Heart right ventricle (tissue), 16 donors: ENCODE measurements around the gene DDX51. TPM values are rescaled to one million over a fixed set of nuclear protein-coding genes. Genes with fewer than 3 reads are reported as not detected.

Experiments used
- ATAC-seq, 8 donors: fragments of 200-7000 bp; cut with Tn5 transposase; one replicate each; pipeline ENCODE4 v1.9.1; 2020; ENCODE audit warnings: mild to moderate bottlenecking in 8 of 8, moderate library complexity in 8 of 8, moderate number of reproducible peaks in 1 of 8
- DNase-seq, 2 donors: peaks; one replicate each; pipeline ENCODE4 v3.0.0-alpha.2; 2020
- H3K27ac ChIP-seq, 10 donors: fragments of 200-600 bp; sonication (generic) in 2 of 10; one replicate each; pipeline versions ENCODE4 v1.5.0 to v1.8.0; 2020 to 2022; ENCODE audit warnings: mild to moderate bottlenecking in 3 of 10
- H3K27me3 ChIP-seq, 7 donors: fragments of 200-600 bp; one replicate each; pipeline ENCODE4 v1.8.0; 2021 to 2022; ENCODE audit warnings: mild to moderate bottlenecking in 2 of 7
- H3K36me3 ChIP-seq, 9 donors: fragments of 200-600 bp; sonication (generic) in 1 of 9; one replicate each; pipeline versions ENCODE4 v1.5.0 to v1.8.0; 2020 to 2022; ENCODE audit warnings: mild to moderate bottlenecking in 2 of 9
- H3K4me1 ChIP-seq, 9 donors: fragments of 200-600 bp; sonication (generic) in 1 of 9; one replicate each; pipeline versions ENCODE4 v1.5.0 to v1.8.0; 2020 to 2022; ENCODE audit warnings: mild to moderate bottlenecking in 4 of 9
- H3K4me3 ChIP-seq, 10 donors: fragments of 200-600 bp; sonication (generic) in 2 of 10; one replicate each; pipeline versions ENCODE4 v1.5.0 to v1.8.0; 2020 to 2022; ENCODE audit warnings: mild to moderate bottlenecking in 7 of 10, moderate library complexity in 2 of 10
- H3K9me3 ChIP-seq, 11 donors: fragments of 200-600 bp in 10 of 11; sonication (generic) in 2 of 11; one replicate each; pipeline versions ENCODE4 v1.5.0 to v1.8.0; 2013 to 2022; ENCODE audit warnings: mild to moderate bottlenecking in 2 of 11, control low read depth in 1 of 11, moderate library complexity in 1 of 11
- CTCF ChIP-seq, 9 donors: fragments of 200-600 bp; sonication (generic) in 2 of 9; IDR thresholded peaks; one replicate each; pipeline versions ENCODE4 v1.5.0 to v1.8.0; 2021 to 2022; ENCODE audit warnings: antibody characterized with exemption in 9 of 9, mild to moderate bottlenecking in 5 of 9, moderate library complexity in 1 of 9
- WGBS, 2 donors: extraction: QIAGEN DNeasy Blood & Tissue Kit; methylation state at CpG; one replicate each; pipeline ENCODE4 v1.1.7; 2013; ENCODE audit warnings: inconsistent platforms in 1 of 2; 5-methylcytosine and 5-hydroxymethylcytosine counted together
- intact Hi-C, 10 donors: fragments of 100-400 bp; cut with DNase I; formaldehyde crosslinking; loops; one replicate each; pipeline versions ENCODE4 v1.11.1 to v1.14.2; 2022
- polyA plus RNA-seq, 2 donors: library from polyadenylated mRNA; stranded (reverse); fragments of 200-250 nt; gene quantifications; one replicate each; pipeline ENCODE4 v1.2.3, GENCODE V29; 2013
- total RNA-seq, 10 donors: library from RNA; stranded (reverse); fragmentation: NEBNext Ultra II Directional in 3 of 10; extraction: Animal tissue kit (Norgen Biotek cat#: 25700) in 3 of 10; gene quantifications; one replicate each; pipeline versions ENCODE4 v1.2.1 to v1.2.4, GENCODE V29; 2021 to 2023
- donor health status: Arrhythmogenic right ventricular cardiomyopathy.
- donor health status: ischemic (EF 13 %, LVEDD 7.1; RV severe dilation, severe dysfunction).
- donor health status: healthy with polysubstance abuse.
- donor health status: DM: no; HTN: yes; CAD: no.
- donor health status: DM: no; HTN: no; CAD: no.
- donor health status: ischemic (EF 25% LVEDD 6.9; RV normal size, moderate dysfunction).
- donor health status: ischemic (EF 25% LVEDD 5.7; RV mildly dilated, moderate dysfunction).
- donor health status: healthy.
- donor health status: DM: yes; HTN: yes; CAD: no.
- donor health status: Ischemic cardiomyopathy.
- donor health status: ischemic (EF 35%, LVEDD 5.7; RV mildly dilated, moderate dysfunction).
- donor health status: nonischemic (EF 11% LVEDD 7.7; RV severe dilation, severe dysfunction).
- donor health status: DM: yes; HTN: yes; CAD: no.
- donor health status: PGD.
- donor health status: ischemic (EF 29% LVEDD 5.4; RV normal size, mild dysfunction).
- donor health status: nonischemic (EF 23%, LVEDD 6.1; RV moderate dilation, normal function).

DDX51 gene
- total and polyA plus RNA-seq, 12 donors, result 7.2 to 19.9 (median 8.8) TPM

- ATAC-seq (no peak), DNase-seq (no peak)
- 93 to 95% methylated on average over 22 of the region's 22 CpGs for WGBS, 2 donors
- H3K4me1 ChIP-seq, result peaks cover 12 to 30% (median 23%) of the 10 kb centered on the region in 9 donors
- H3K36me3 ChIP-seq, result peaks cover 6 to 64% (median 33%) of the 10 kb centered on the region in 9 donors
- no peak for TF ChIP-seq CTCF (IDR thresholded peaks at IDR 0.05)
- H3K27me3 ChIP-seq, result no peaks in the 10 kb centered on the region
- intact Hi-C loops, result loop anchor here in 1 of 10 donors (5.0 kb wide), 1 partner anchor 60 kb away; no protein-coding TSS in a partner anchor
- no peak overlapping the region for H3K27ac ChIP-seq
- H3K9me3 ChIP-seq, result no peaks in the 10 kb centered on the region
- H3K4me3 ChIP-seq, result peak overlapping the region in 1 of 10 donors; percentile 92
Observed at GRCh38 chr12:132141976-132142678, 2.0 kb downstream of the DDX51 start.

GRCh38 chr12:132140918-132141841 lies 2.9 kb downstream of the DDX51 start:
- 92 to 94% methylated on average over 38 of the region's 38 CpGs for WGBS, 2 donors
- Histone ChIP-seq H3K4me1 (peaks cover 12 to 30% (median 23%) of the 10 kb centered on the region in 9 donors), H3K9me3 (no peaks in the 10 kb centered on the region), H3K27me3 (no peaks in the 10 kb centered on the region), H3K27ac (no peak overlapping the region), H3K36me3 (peaks cover 6 to 55% (median 33%) of the 10 kb centered on the region in 9 donors), H3K4me3 (no peak overlapping the region)
- no peak for TF ChIP-seq CTCF (IDR thresholded peaks at IDR 0.05)
- intact Hi-C loops, result loop anchor here in 1 of 10 donors (5.0 kb wide), 1 partner anchor 59 kb away; no protein-coding TSS in a partner anchor
- DNase-seq (no peak), ATAC-seq (no peak)

- no peak for TF ChIP-seq CTCF (IDR thresholded peaks at IDR 0.05)
- Histone ChIP-seq H3K27ac (no peak overlapping the region), H3K9me3 (no peaks in the 10 kb centered on the region), H3K4me1 (peaks cover 12 to 27% (median 23%) of the 10 kb centered on the region in 9 donors), H3K4me3 (no peak overlapping the region), H3K36me3 (peaks cover 6 to 49% (median 33%) of the 10 kb centered on the region in 9 donors), H3K27me3 (no peaks in the 10 kb centered on the region)
- ATAC-seq (no peak), DNase-seq (no peak)
- 88 to 92% methylated on average over 15 of the region's 15 CpGs for WGBS, 2 donors
- intact Hi-C loops, result loop anchor here in 1 of 10 donors (5.0 kb wide), 1 partner anchor 58 kb away; no protein-coding TSS in a partner anchor
Observed at GRCh38 chr12:132140501-132140900, 3.6 kb downstream of the DDX51 start.

- Histone ChIP-seq H3K9me3 (no peaks in the 10 kb centered on the region), H3K27me3 (no peaks in the 10 kb centered on the region), H3K27ac (no peak overlapping the region), H3K4me3 (no peak overlapping the region), H3K4me1 (peaks cover 8 to 21% (median 17%) of the 10 kb centered on the region in 9 donors), H3K36me3 (peaks cover 6 to 48% (median 33%) of the 10 kb centered on the region in 9 donors)
- DNase-seq (no peak), ATAC-seq (no peak)
- intact Hi-C loops, result loop anchor here in 1 of 10 donors (5.0 kb wide), 1 partner anchor 58 kb away; no protein-coding TSS in a partner anchor
- 96% methylated on average over 27 of the region's 27 CpGs for WGBS, 2 donors
- no peak for TF ChIP-seq CTCF (IDR thresholded peaks at IDR 0.05)
Observed at GRCh38 chr12:132139912-132140311, 4.2 kb downstream of the DDX51 start.
